Pancreas (tissue), 10 donors: ENCODE measurements around the gene RARG. TPM values are rescaled to one million over a fixed set of nuclear protein-coding genes. Genes with fewer than 3 reads are reported as not detected.

Experiments used
- ATAC-seq, 4 donors: fragments of 200-7000 bp; cut with Tn5 transposase; one replicate each; pipeline versions ENCODE4 v1.8.0 to v1.9.1; 2020; ENCODE audit warnings: mild to moderate bottlenecking in 4 of 4, moderate library complexity in 4 of 4
- DNase-seq, 6 donors: peaks; one replicate each; pipeline ENCODE4 v3.0.0-alpha.2; 2020
- FAIRE-seq: peaks from 2 replicates; lab custom pipeline; 2012; peaks lifted over from hg19 to GRCh38; lab: Jason Lieb, UNC
- H3K27ac ChIP-seq, 4 donors: fragments of 200-600 bp; sonication (generic); 1 replicate in 3 of 4; 2 replicates in 1 of 4; pipeline versions ENCODE4 v1.5.0 to v1.8.0; 2020
- H3K27me3 ChIP-seq, 4 donors: fragments of 200-600 bp; one replicate each; pipeline ENCODE4 v1.8.0; 2021
- H3K36me3 ChIP-seq, 3 donors: fragments of 200-600 bp; sonication (generic) in 1 of 3; one replicate each; pipeline versions ENCODE4 v1.5.0 to v1.8.0; 2020 to 2021
- H3K4me1 ChIP-seq, 3 donors: fragments of 200-600 bp; one replicate each; pipeline ENCODE4 v1.8.0; 2021
- H3K4me3 ChIP-seq, 4 donors: fragments of 200-600 bp; sonication (generic) in 2 of 4; one replicate each; pipeline versions ENCODE4 v1.5.0 to v1.8.0; 2020 to 2021
- H3K9me3 ChIP-seq, 4 donors: fragments of 200-600 bp; one replicate each; pipeline ENCODE4 v1.8.0; 2021
- CTCF ChIP-seq, 4 donors: fragments of 200-600 bp; sonication (generic) in 3 of 4; IDR thresholded peaks; one replicate each; pipeline versions ENCODE4 v1.5.0 to v1.8.0; 2021; ENCODE audit warnings: antibody characterized with exemption in 4 of 4
- WGBS, 2 donors: extraction: QIAGEN DNeasy Blood & Tissue Kit; methylation state at CpG; one replicate each; pipeline ENCODE4 v1.1.7; 2013; 5-methylcytosine and 5-hydroxymethylcytosine counted together
- intact Hi-C, 3 donors: fragments of 100-400 bp; cut with DNase I; formaldehyde crosslinking; loops; one replicate each; pipeline versions ENCODE4 v1.11.1 to v1.14.2; 2022
- polyA plus RNA-seq, 2 donors: library from polyadenylated mRNA; stranded (reverse); fragments of 200-250 nt; gene quantifications; one replicate each; pipeline ENCODE4 v1.2.3, GENCODE V29; 2013
- total RNA-seq, 6 donors: library from RNA; stranded (reverse); fragmentation: NEBNext Ultra II Directional in 4 of 6; extraction: Animal tissue kit (Norgen Biotek cat#: 25700) in 4 of 6; gene quantifications; one replicate each; pipeline versions ENCODE4 v1.2.1 to v1.2.4, GENCODE V29; 2021 to 2023
- donor health status: healthy with polysubstance abuse.
- donor health status: DM: no; HTN: no; CAD: no; lungs with moderate emphysema.
- donor health status: DM: no; HTN: no; CAD: no.
- donor health status: control.
- donor health status: control.
- donor health status: Bipolar disorder and iron deficiency.
- donor health status: DM: yes; HTN: yes; CAD: no.
- donor health status: DM: no; HTN: no; CAD: no.
- donor health status: DM: no; HTN: no; CAD: no.
- donor health status: DM: yes; HTN: yes; CAD: no.

RARG gene
- total and polyA plus RNA-seq, 8 donors, result 4.4 to 18.7 (median 8.7) TPM

DNA sequence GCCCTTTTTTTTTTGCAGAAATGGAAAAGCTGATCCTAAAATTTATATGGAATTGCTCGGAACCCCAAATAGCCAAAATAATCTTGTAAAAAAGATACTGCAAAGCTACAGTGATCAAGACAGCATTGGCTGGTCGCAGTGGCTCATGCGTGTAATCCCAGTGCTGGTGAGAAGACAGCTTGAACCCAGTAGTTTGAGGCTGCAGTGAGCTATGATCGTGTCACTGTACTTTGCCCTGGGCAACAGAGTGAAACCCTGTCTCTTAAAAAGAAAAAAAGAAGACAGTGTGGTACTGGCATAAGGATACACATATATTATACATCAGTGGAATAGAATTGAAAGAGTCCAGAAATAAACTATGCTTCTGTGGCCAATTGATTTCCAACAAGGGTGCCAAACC lies 30.4 kb downstream of the RARG start:
- no peak overlapping the region for H3K27ac ChIP-seq
- no peak for FAIRE-seq
- no peak overlapping the region for H3K4me3 ChIP-seq
- no peaks in the 10 kb centered on the region for H3K9me3 ChIP-seq
- no peaks in the 10 kb centered on the region for H3K27me3 ChIP-seq
- TF ChIP-seq CTCF (IDR thresholded peaks at IDR 0.05), result no peak
- no peak for DNase-seq
- H3K36me3 ChIP-seq, result no peaks in the 10 kb centered on the region
- peaks cover 0 to 6% (median 0%) of the 10 kb centered on the region in 3 donors for H3K4me1 ChIP-seq
- no peak for ATAC-seq
- 81% methylated on average over 4 of the region's 4 CpGs for whole genome bisulfite sequencing, 2 donors
- intact Hi-C loops, result no loop called here

DNA sequence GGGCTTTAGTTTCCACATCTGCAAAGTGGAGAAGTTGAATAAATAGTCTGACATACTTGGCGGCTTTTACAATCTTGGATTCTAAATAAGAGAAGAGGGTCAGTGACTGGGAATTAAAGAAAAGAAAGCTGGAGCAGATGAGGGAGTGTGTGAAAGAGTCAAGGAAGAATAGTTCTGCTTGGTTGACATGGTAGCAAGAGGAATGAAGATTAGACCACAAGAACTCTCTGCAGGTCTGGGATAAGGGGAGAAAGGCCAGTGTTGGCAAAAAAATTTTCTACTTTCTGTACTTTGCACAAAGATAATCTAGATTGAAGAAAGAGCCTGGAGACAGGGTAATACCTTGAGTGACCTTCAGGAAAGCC lies 30.9 kb downstream of the RARG start:
- Histone ChIP-seq H3K36me3 (no peaks in the 10 kb centered on the region), H3K27ac (no peak overlapping the region), H3K4me3 (no peak overlapping the region), H3K27me3 (no peaks in the 10 kb centered on the region), H3K9me3 (no peaks in the 10 kb centered on the region), H3K4me1 (peaks cover 0 to 6% (median 0%) of the 10 kb centered on the region in 3 donors)
- no peak for FAIRE-seq
- ATAC-seq, result no peak
- TF ChIP-seq CTCF (IDR thresholded peaks at IDR 0.05), result no peak
- 77 to 79% methylated on average over 1 of the region's 1 CpG for WGBS, 2 donors
- DNase-seq, result no peak
- intact Hi-C loops, result no loop called here

GRCh38 chr12:53200458-53201176 lies 31.4 kb downstream of the RARG start:
- WGBS, 2 donors, result 80 to 87% methylated on average over 10 of the region's 10 CpGs
- Histone ChIP-seq H3K9me3 (no peaks in the 10 kb centered on the region), H3K36me3 (no peaks in the 10 kb centered on the region), H3K27me3 (no peaks in the 10 kb centered on the region), H3K27ac (no peak overlapping the region), H3K4me1 (peaks cover 0 to 6% (median 0%) of the 10 kb centered on the region in 3 donors), H3K4me3 (no peak overlapping the region)
- DNase-seq (no peak), ATAC-seq (no peak), FAIRE-seq (no peak)
- no peak for TF ChIP-seq CTCF (IDR thresholded peaks at IDR 0.05)
- intact Hi-C loops, result no loop called here

DNA sequence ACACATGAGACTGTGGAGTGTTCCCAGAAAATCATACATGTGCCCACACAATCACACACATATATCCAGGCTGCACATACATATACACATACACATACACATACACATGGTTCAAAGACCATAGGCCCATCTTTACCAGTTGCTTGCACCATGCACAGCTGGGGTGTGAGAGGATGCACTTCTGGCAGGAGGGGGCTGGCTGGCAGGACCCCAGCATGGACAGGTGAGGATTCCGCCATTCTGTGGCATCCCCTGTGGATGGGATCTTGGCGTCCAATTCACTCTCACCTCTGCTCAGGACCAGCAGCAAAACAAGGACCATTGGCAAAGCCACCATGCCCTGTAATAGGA lies 31.9 kb downstream of the RARG start:
- Histone ChIP-seq H3K4me3 (no peak overlapping the region), H3K36me3 (no peaks in the 10 kb centered on the region), H3K27me3 (no peaks in the 10 kb centered on the region), H3K27ac (no peak overlapping the region), H3K9me3 (no peaks in the 10 kb centered on the region), H3K4me1 (peaks cover 0 to 6% (median 0%) of the 10 kb centered on the region in 3 donors)
- intact Hi-C loops, result no loop called here
- DNase-seq (no peak), FAIRE-seq (no peak), ATAC-seq (no peak)
- no peak for TF ChIP-seq CTCF (IDR thresholded peaks at IDR 0.05)
- WGBS, 2 donors, result 73 to 83% methylated on average over 2 of the region's 2 CpGs

DNA sequence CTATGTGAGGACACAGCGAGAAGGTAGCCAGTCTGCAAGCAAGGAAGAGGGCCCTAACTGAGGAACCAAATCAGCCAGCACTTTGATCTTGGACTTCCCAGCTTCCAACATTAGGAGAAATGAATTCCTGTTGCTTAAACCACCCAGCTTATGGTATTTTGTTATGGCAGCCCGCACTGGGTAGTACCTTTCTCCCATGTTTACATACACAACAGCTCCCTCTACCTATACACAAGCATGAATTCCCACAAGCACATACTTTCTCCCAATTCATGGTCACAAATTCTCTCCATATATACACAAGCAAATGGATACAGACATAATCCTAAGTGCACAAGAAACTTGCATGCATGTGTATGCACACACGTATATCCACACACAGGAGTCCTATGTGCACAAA lies 32.3 kb downstream of the RARG start:
- Histone ChIP-seq H3K36me3 (no peaks in the 10 kb centered on the region), H3K4me3 (no peak overlapping the region), H3K9me3 (no peaks in the 10 kb centered on the region), H3K27ac (no peak overlapping the region), H3K4me1 (peaks cover 0 to 6% (median 0%) of the 10 kb centered on the region in 3 donors), H3K27me3 (no peaks in the 10 kb centered on the region)
- intact Hi-C loops, result loop anchor here in 2 of 3 donors (5.0 to 10.0 kb wide), 3 partner anchors 37 to 135 kb away; no protein-coding TSS in a partner anchor
- no peak for DNase-seq
- FAIRE-seq, result no peak
- 78 to 85% methylated on average over 3 of the region's 3 CpGs for WGBS, 2 donors
- no peak for ATAC-seq
- no peak for TF ChIP-seq CTCF (IDR thresholded peaks at IDR 0.05)
